Activated naive CD8-positive, alpha-beta T cell treated with anti-CD3 and anti-CD28 coated beads for 36 hours (primary cell): ENCODE measurements around the gene RFX2. TPM values are rescaled to one million over a fixed set of nuclear protein-coding genes. Genes with fewer than 3 reads are reported as not detected.
"Not testable (repeated sequence)": the region's sequence is repeated elsewhere in the genome, so short reads cannot be mapped to it uniquely, and the experiment has no call there.

ENCODE experiments used
- DNase-seq: peaks from one replicate; pipeline ENCODE4 v3.0.0; 2021
- H3K27ac Mint-ChIP-seq: one replicate; pipeline ENCODE4 v1.8.0; 2022; ENCODE audit warnings: mild to moderate bottlenecking, moderate library complexity, mixed read lengths
- H3K27me3 Mint-ChIP-seq: one replicate; pipeline ENCODE4 v1.8.0; 2022; ENCODE audit warnings: mild to moderate bottlenecking, mixed read lengths
- H3K36me3 Mint-ChIP-seq: one replicate; pipeline ENCODE4 v1.8.0; 2021; ENCODE audit warnings: mild to moderate bottlenecking, mixed read lengths
- H3K4me1 Mint-ChIP-seq: one replicate; pipeline ENCODE4 v1.8.0; 2021; ENCODE audit warnings: mixed read lengths
- H3K4me3 Mint-ChIP-seq: one replicate; pipeline ENCODE4 v1.8.0; 2022; ENCODE audit warnings: mild to moderate bottlenecking, moderate library complexity, mixed read lengths
- H3K9me3 Mint-ChIP-seq: one replicate; pipeline ENCODE4 v1.8.0; 2022; ENCODE audit warnings: mixed read lengths
- total RNA-seq, 2 experiments: library from RNA; stranded (reverse); gene quantifications; one replicate each; pipeline ENCODE4 v1.2.3, GENCODE V29; 2021

RFX2 gene
- total RNA-seq, 2 experiments from 2014 or later = 9.5 to 10.3 TPM

DNA sequence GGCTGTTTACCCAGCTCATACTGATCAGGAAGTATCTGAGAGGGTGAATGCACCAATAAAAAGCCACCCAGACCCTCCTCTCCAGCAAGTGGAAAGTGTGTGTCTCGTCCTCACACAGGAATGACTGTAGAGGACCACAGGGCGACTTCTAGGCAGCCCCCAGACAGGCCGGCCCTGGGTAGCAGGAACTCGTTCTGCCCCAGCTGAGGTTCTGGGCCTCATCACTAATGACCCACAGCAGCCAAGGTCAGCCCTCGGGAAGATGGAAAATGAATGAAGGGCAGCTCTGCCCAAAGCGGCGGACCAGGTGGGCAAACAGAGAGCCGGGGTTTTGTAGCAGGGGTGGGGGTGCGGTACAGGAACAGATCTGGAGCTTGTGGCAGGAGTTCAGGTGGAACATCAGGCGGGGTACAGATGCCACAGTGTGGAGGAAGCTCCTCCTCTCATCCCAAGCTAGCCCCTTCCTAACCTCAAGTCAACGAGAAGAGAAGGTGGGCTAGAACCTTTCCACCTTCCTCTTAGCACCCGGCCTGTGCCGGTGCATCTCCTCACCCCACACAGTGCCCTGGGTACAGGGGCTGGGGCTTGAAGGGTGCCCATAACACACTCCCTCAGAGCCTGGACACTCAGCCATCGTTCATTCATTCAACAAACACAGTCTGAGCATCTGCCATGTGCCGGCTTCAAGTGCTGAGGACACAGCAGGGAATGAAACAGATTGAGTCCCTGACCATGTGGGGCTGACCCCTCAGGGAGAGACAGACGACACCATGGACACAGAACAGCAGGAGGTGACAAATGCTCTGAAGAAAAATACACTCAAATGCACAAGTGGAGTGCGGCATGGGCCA lies 36.2 kb downstream of the RFX2 start:
- DNase-seq = no peak
- Mint-ChIP-seq H3K27me3 (no peaks in the 10 kb centered on the region), H3K27ac (no peak overlapping the region), H3K9me3 (peaks cover 3% of the 10 kb centered on the region), H3K36me3 (no peaks in the 10 kb centered on the region), H3K4me3 (no peak overlapping the region), H3K4me1 (no peaks in the 10 kb centered on the region)

- DNase-seq, H3K27me3 Mint-ChIP-seq, H3K27ac Mint-ChIP-seq, H3K36me3 Mint-ChIP-seq, H3K4me1 Mint-ChIP-seq, H3K4me3 Mint-ChIP-seq, H3K9me3 Mint-ChIP-seq: not testable (repeated sequence)
These were observed 37.1 kb downstream of the RFX2 start for GRCh38 chr19:6073233-6073632.

- Mint-ChIP-seq H3K27ac (no peak overlapping the region), H3K9me3 (peaks cover 3% of the 10 kb centered on the region), H3K4me1 (peaks cover 3% of the 10 kb centered on the region), H3K27me3 (no peaks in the 10 kb centered on the region), H3K4me3 (no peak overlapping the region), H3K36me3 (no peaks in the 10 kb centered on the region)
- DNase-seq = no peak
These were observed 38.4 kb downstream of the RFX2 start for GRCh38 chr19:6071875-6072274.

DNA sequence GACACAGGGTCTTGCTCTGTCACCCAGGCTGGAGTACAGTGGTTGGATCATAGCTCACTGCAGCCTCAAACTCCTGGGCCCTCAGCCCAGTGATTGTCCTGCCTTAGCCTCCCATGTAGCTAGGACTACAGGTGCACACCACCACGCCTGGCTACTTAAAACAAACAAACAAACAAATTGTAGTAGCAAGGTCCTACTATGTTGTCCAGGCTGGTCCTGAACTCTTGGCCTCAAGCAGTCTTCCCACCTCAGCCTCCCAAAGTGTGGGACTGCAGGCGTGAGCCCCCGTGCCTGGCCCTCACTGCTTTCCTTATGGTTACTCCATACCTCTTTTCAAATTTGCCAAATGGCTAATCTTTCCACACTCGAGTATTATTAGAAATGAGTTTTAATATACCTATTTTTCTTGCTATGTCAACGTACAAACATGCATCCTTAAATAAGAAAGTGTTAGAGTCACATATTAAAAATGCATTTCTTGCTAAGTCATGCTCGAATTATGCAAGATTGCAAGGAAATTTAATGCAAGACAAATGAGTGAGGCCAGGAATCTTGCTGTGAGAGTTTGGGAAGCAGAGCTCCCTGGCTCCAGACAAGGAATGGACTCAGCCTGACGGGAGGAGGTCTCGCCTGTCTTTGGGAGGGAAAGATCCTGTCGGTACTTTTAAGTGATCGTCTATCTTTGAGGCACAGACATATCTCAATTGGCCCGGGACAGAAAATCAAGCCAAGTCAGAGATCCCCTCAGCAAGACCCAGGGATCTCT lies 39.4 kb downstream of the RFX2 start:
- Mint-ChIP-seq H3K4me1 (peaks cover 12% of the 10 kb centered on the region), H3K4me3 (no peak overlapping the region), H3K27ac (no peak overlapping the region), H3K9me3 (peaks cover 3% of the 10 kb centered on the region), H3K36me3 (no peaks in the 10 kb centered on the region), H3K27me3 (no peaks in the 10 kb centered on the region)
- DNase-seq = no peak

DNA sequence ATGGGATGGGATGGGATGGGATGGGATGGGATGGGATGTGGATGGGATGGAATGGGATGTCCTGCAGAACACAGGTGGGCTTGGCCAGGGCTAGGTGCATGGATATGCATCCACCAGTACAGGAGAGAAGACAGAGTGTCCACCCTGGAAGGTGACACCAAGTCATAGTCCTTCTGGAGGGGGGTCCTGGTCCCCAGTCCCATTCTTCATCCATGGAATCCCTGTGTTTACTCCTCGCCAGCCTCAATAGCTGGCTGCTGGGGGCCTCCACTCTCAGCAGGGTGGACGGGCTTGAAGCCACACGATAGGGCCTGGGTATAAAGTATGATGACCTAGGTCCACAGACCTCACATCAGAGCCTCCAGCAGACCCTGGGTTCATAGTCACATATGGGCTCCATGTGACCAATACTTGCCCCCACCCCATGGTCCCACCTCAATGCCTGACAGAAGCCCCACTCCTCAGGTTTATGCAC lies 40.1 kb downstream of the RFX2 start:
- no peak overlapping the region for H3K4me3 Mint-ChIP-seq
- H3K36me3 Mint-ChIP-seq = no peaks in the 10 kb centered on the region
- peaks cover 16% of the 10 kb centered on the region for H3K4me1 Mint-ChIP-seq
- H3K9me3 Mint-ChIP-seq = peaks cover 3% of the 10 kb centered on the region
- DNase-seq = no peak
- H3K27me3 Mint-ChIP-seq = no peaks in the 10 kb centered on the region
- no peak overlapping the region for H3K27ac Mint-ChIP-seq

GRCh38 chr19:6069268-6069791 lies 41.0 kb downstream of the RFX2 start:
- Mint-ChIP-seq H3K4me3 (no peak overlapping the region), H3K27ac (peak overlapping the region; percentile 9), H3K9me3 (peaks cover 3% of the 10 kb centered on the region), H3K27me3 (no peaks in the 10 kb centered on the region), H3K4me1 (peaks cover 23% of the 10 kb centered on the region), H3K36me3 (no peaks in the 10 kb centered on the region)
- DNase-seq = no peak

DNA sequence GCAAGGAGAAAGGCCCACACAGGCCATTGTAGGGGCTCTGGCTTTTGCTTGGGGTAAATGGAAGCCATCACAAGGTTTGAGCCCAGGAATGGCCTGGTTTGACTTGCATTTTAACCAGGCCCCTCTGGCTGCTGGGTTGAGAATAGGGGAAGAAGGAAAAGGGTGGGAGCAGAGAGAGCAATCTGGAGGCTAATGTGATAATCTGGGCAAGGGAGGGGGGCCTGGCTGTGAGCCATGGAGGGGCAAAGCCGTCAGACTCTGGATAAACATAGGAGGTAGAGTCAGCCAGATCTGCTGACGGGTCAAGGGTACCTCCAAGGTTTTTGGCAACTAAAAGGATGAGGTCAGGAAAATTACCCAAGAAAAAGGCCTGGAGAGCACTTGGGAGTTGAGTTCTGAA lies 41.6 kb downstream of the RFX2 start:
- no peak overlapping the region for H3K27ac Mint-ChIP-seq

GRCh38 chr19:6067975-6068374 lies 42.3 kb downstream of the RFX2 start:
- Mint-ChIP-seq H3K27ac (no peak overlapping the region), H3K4me3 (no peak overlapping the region), H3K9me3 (peaks cover 3% of the 10 kb centered on the region), H3K27me3 (no peaks in the 10 kb centered on the region), H3K4me1 (peaks cover 23% of the 10 kb centered on the region), H3K36me3 (no peaks in the 10 kb centered on the region)
- no peak for DNase-seq

More for the DNA sequence above, 41.6 kb downstream of the RFX2 start:
- no peaks in the 10 kb centered on the region for H3K36me3 Mint-ChIP-seq
- peaks cover 3% of the 10 kb centered on the region for H3K9me3 Mint-ChIP-seq
- DNase-seq = no peak
- no peaks in the 10 kb centered on the region for H3K27me3 Mint-ChIP-seq
- H3K4me1 Mint-ChIP-seq = peaks cover 23% of the 10 kb centered on the region
- no peak overlapping the region for H3K4me3 Mint-ChIP-seq

DNA sequence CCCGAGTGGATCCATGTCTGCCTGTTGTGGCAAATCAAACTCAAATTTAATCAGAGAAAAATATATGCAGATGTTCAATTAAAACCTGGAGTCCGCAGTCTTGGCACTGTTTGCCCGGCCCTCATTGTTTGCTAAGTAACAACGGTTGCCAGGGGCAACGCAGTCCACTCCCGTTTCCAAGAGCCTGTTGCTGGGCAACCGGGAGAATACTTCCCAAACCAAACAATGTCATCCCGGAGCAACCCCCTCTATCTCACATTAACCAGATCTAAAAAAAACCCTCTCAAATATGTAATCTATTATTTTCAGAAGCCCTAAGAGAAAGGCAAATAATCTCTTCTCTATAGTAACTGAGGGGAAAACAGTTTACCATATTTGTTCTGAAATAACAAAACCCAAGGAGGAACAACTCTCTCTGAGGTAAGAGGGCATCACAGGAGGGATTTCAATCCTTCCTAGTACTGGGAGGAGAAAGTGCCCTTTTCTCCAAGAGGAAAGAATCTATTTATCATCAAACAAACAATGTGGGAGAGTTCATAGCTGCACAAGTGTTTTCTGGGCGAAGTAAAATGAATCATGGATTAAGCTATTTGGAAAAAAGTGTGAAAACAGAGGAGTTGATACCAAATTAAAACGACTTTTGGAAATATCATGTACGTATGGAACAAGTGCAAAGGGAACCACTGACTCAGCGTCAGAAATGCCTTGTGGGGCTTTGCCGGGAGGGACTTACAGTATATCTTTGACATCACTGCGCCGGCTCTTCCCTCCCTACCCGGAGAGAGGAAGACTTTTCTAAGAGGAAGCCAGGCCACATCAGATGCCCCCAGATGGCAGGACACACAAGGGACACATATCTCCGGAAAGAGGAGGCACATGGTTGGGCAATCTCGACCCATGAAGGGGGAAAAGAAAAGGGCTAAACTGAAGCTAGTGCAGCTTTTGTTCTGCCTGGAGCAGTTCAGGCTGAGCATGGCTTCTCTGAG lies 43.3 kb downstream of the RFX2 start:
- H3K27me3 Mint-ChIP-seq = no peaks in the 10 kb centered on the region
- H3K4me1 Mint-ChIP-seq = peaks cover 33% of the 10 kb centered on the region
- no peaks in the 10 kb centered on the region for H3K36me3 Mint-ChIP-seq
- DNase-seq = no peak
- no peak overlapping the region for H3K27ac Mint-ChIP-seq
- peaks cover 3% of the 10 kb centered on the region for H3K9me3 Mint-ChIP-seq
- H3K4me3 Mint-ChIP-seq = no peak overlapping the region

DNA sequence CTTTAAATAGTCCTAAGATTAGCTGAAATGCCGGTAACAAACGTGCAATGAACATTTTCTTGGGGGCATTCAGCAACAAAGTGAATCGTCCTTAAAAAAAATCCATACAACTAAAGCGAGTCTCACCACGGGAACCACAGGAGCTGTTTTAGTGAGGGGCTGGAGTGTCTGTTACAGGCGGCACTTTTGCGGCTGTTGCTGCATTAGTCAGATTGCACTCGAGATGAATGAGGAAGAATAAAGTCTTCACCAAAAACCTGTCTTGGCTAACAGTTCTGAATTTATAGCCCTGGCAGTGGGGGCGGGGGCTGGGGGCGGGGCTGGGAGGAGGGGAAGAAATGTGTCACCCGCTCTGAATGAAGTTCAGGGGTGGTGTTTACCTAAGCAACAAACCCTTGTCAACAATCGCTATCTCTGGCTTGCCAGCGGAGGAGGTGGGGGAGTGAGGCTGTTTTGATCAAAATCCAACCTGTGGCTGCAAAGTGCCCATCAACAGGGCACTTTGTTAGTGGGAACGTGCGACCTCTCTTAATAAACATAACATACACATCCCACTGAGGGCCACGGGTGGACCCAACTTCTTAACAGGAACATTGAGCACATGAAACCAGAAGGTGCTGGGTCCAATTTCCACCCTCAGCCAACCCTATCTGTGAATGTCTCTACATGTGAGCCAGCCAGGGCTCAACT lies 44.5 kb downstream of the RFX2 start:
- H3K36me3 Mint-ChIP-seq = no peaks in the 10 kb centered on the region
- H3K9me3 Mint-ChIP-seq = peaks cover 3% of the 10 kb centered on the region
- H3K4me3 Mint-ChIP-seq = no peak overlapping the region
- no peak overlapping the region for H3K27ac Mint-ChIP-seq
- H3K4me1 Mint-ChIP-seq = peaks cover 44% of the 10 kb centered on the region
- no peaks in the 10 kb centered on the region for H3K27me3 Mint-ChIP-seq
- peak; percentile 43 for DNase-seq

GRCh38 chr19:6064336-6065073 lies 45.8 kb downstream of the RFX2 start:
- no peak overlapping the region for H3K4me3 Mint-ChIP-seq
- H3K27ac Mint-ChIP-seq = no peak overlapping the region
- H3K9me3 Mint-ChIP-seq = no peaks in the 10 kb centered on the region
- H3K27me3 Mint-ChIP-seq = no peaks in the 10 kb centered on the region
- no peak for DNase-seq
- H3K36me3 Mint-ChIP-seq = no peaks in the 10 kb centered on the region
- peaks cover 56% of the 10 kb centered on the region for H3K4me1 Mint-ChIP-seq

GRCh38 chr19:6063576-6064335 lies 46.5 kb downstream of the RFX2 start:
- Mint-ChIP-seq H3K9me3 (no peaks in the 10 kb centered on the region), H3K27me3 (no peaks in the 10 kb centered on the region), H3K4me1 (peaks cover 56% of the 10 kb centered on the region), H3K4me3 (no peak overlapping the region), H3K27ac (no peak overlapping the region), H3K36me3 (no peaks in the 10 kb centered on the region)
- DNase-seq = no peak
